Subcutaneous adipose tissue (tissue), 4 donors: Measurements from ENCODE around the gene PTPRD. TPM values are rescaled to one million over a fixed set of nuclear protein-coding genes. Genes with fewer than 3 reads are reported as not detected.

ENCODE experiments used
- CTCF ChIP-seq: fragments of 450-650 bp; IDR thresholded peaks from one replicate; pipeline ENCODE4 v1.5.1; 2016; ENCODE audit warnings: low read depth, mild to moderate bottlenecking, control low read depth, antibody characterized with exemption, moderate library complexity
- total RNA-seq, 4 donors: library from RNA; depleted of rRNA; stranded (reverse); fragments of >200 nt; gene quantifications; one replicate each; pipeline ENCODE4 v1.1.0, GENCODE V29; 2016

PTPRD gene
- total RNA-seq, 4 donors from 2014 or later = 5.1 to 17.3 (median 12.1) TPM

GRCh38 chr9:10253341-10253740 lies 359.5 kb downstream of the PTPRD start:
- no peak for TF ChIP-seq CTCF

- TF ChIP-seq CTCF = no peak
Observed at GRCh38 chr9:10252174-10252573, 360.6 kb downstream of the PTPRD start.

GRCh38 chr9:10251490-10251889 lies 361.3 kb downstream of the PTPRD start:
- TF ChIP-seq CTCF = no peak

GRCh38 chr9:10250219-10250618 lies 362.6 kb downstream of the PTPRD start:
- no peak for TF ChIP-seq CTCF

GRCh38 chr9:10248890-10249289 lies 363.9 kb downstream of the PTPRD start:
- TF ChIP-seq CTCF = no peak

- no peak for TF ChIP-seq CTCF
Observed at GRCh38 chr9:10242255-10242654, 370.5 kb downstream of the PTPRD start.

GRCh38 chr9:10238087-10238486 lies 374.7 kb downstream of the PTPRD start:
- no peak for TF ChIP-seq CTCF
